ENCODE data around the gene RXFP1.

Gene RXFP1

DNA sequence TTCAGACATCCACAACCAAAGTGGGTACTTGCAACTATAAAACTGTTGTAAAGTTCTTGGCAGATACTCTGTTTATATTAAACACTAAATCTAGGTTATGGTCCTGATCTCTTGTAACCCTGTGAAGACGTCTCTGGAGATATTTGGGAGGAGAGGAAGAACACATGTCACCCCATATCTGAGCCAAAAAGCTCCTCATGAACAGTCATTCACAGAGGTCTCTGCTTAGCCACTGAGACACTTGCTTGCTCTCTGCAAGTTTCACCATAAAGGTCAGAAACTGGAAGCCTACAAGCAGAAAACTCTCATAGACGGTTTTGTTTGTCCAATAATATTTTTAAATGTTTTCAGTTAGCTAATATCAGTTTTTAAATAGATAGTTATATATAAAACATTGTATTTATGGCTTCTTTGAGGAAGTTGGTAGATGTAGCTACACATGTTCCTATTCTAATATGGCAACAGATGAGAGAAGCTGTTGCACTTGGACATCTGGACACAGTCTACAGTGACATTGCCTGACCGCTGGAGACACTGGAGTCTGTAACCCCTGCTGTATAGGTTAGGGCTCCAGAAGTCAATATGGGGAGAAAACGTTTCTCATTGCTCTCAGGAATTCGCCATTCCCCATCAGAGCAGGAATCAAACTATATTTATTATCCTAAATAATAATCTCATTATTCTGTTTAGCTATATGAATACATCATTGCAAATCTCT, 76.4 kb downstream of the RXFP1 start:
- Histone ChIP-seq H3K27ac (ENCODE audit: low read depth, low read length) (no peak overlapping the region), H3K9me3 (ENCODE audit: control insufficient read depth, insufficient read depth, low read length) (no peaks in the 10 kb centered on the region), H3K79me2 (ENCODE audit: control insufficient read depth, low read length) (no peaks in the 10 kb centered on the region), H3K4me3 (ENCODE audit: low read length) (no peak overlapping the region), H3K4me2 (ENCODE audit: low read length) (no peak overlapping the region), H3K36me3 (ENCODE audit: control insufficient read depth, low read length) (no peaks in the 10 kb centered on the region), H4K20me1 (ENCODE audit: control insufficient read depth, insufficient read depth, low read depth, low read length) (no peaks in the 10 kb centered on the region), H3F3A (ENCODE audit: control insufficient read depth, insufficient read depth) (no peaks in the 10 kb centered on the region), H3K9me2 (replicated peaks; ENCODE audit: control insufficient read depth, low read length) (no peaks in the 10 kb centered on the region), H3K27me3 (ENCODE audit: control insufficient read depth, low read length) (no peaks in the 10 kb centered on the region; the same call in 1 of the 2 replicates), H3K4me1 (ENCODE audit: control insufficient read depth, low read length) (no peaks in the 10 kb centered on the region)
- TF ChIP-seq, protein P1, sequence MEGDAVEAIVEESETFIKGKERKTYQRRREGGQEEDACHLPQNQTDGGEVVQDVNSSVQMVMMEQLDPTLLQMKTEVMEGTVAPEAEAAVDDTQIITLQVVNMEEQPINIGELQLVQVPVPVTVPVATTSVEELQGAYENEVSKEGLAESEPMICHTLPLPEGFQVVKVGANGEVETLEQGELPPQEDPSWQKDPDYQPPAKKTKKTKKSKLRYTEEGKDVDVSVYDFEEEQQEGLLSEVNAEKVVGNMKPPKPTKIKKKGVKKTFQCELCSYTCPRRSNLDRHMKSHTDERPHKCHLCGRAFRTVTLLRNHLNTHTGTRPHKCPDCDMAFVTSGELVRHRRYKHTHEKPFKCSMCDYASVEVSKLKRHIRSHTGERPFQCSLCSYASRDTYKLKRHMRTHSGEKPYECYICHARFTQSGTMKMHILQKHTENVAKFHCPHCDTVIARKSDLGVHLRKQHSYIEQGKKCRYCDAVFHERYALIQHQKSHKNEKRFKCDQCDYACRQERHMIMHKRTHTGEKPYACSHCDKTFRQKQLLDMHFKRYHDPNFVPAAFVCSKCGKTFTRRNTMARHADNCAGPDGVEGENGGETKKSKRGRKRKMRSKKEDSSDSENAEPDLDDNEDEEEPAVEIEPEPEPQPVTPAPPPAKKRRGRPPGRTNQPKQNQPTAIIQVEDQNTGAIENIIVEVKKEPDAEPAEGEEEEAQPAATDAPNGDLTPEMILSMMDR (IDR thresholded peaks at IDR 0.05; ENCODE audit: low read depth, low read length, poor library complexity, severe bottlenecking), result no peak

DNA sequence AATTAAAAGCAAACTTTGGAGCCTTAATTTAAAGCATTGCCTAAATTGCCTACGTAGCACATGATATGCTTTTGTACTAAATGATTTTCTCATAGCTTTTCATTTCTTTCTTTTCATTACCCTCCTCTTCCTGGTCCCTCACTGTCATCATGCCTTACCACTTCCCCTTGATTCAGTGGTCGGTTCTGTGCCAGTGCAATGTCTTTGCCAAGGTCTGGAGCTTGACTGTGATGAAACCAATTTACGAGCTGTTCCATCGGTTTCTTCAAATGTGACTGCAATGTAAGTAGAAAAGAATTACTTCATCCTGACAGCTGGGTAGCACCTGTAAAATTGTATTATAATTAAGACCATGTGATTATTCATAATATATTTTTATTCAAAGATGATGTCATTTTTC, 77.5 kb downstream of the RXFP1 start:
- H3K4me1 ChIP-seq (ENCODE audit: control insufficient read depth, low read length), result no peaks in the 10 kb centered on the region
- no peaks in the 10 kb centered on the region for H3K9me3 ChIP-seq (ENCODE audit: control insufficient read depth, insufficient read depth, low read length)
- H3K27ac ChIP-seq (ENCODE audit: low read depth, low read length), result no peak overlapping the region
- no peak overlapping the region for H3K4me3 ChIP-seq (ENCODE audit: low read length)
- H3F3A ChIP-seq (ENCODE audit: control insufficient read depth, insufficient read depth), result no peaks in the 10 kb centered on the region
- TF ChIP-seq EZH2phosphoT487 (IDR thresholded peaks at IDR 0.05; ENCODE audit: borderline replicate concordance, low read length), result no peak
- TF ChIP-seq, protein P1 (IDR thresholded peaks at IDR 0.05; ENCODE audit: low read depth, low read length, poor library complexity, severe bottlenecking), result no peak
- no peaks in the 10 kb centered on the region; the same call in 1 of the 2 replicates for H3K27me3 ChIP-seq (ENCODE audit: control insufficient read depth, low read length)
- no peaks in the 10 kb centered on the region for H3K79me2 ChIP-seq (ENCODE audit: control insufficient read depth, low read length)
- H3K36me3 ChIP-seq (ENCODE audit: control insufficient read depth, low read length), result no peaks in the 10 kb centered on the region
- H3K9me2 ChIP-seq (replicated peaks; ENCODE audit: control insufficient read depth, low read length), result no peaks in the 10 kb centered on the region
- H3K4me2 ChIP-seq (ENCODE audit: low read length), result no peak overlapping the region
- no peaks in the 10 kb centered on the region for H4K20me1 ChIP-seq (ENCODE audit: control insufficient read depth, insufficient read depth, low read depth, low read length)

DNA sequence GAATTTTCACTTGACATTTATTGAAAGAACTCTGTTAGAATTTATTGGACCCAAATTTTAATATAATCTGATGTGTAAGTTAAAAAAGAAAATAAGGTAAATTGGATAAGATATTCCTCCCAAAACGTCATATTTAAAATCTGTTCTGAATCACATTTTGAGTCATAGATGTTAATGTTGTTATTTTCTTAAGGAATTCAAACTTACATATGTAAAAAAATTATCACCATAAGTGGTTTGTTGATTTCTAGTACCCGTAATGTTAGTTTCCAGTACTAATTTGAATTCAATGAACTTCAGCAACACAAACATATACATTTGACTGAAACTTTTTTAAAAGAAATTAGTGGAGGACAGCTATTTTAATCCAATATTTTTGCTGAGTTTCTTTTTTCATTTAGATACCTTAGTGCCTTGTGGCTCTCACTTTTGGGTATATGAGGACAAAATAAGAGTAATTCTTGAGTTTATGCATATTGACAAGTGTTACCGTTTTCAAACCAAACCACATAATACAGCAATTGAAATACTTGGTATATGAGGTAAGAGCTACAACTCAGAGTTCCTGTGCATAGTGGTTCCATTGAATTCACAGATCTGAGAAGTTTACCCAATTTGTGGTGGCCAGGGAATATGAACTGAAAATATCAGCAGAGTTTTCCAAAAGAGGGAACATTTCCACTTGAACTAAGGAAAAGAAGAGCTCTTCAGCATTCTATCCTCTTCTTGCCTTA, 78.2 kb downstream of the RXFP1 start:
- Histone ChIP-seq H3K4me1 (ENCODE audit: control insufficient read depth, low read length) (no peaks in the 10 kb centered on the region), H3F3A (ENCODE audit: control insufficient read depth, insufficient read depth) (no peaks in the 10 kb centered on the region), H3K79me2 (ENCODE audit: control insufficient read depth, low read length) (no peaks in the 10 kb centered on the region), H3K27ac (ENCODE audit: low read depth, low read length) (no peak overlapping the region), H3K36me3 (ENCODE audit: control insufficient read depth, low read length) (no peaks in the 10 kb centered on the region), H4K20me1 (ENCODE audit: control insufficient read depth, insufficient read depth, low read depth, low read length) (no peaks in the 10 kb centered on the region), H3K4me3 (ENCODE audit: low read length) (no peak overlapping the region), H3K27me3 (ENCODE audit: control insufficient read depth, low read length) (no peaks in the 10 kb centered on the region; the same call in 1 of the 2 replicates), H3K4me2 (ENCODE audit: low read length) (no peak overlapping the region), H3K9me3 (ENCODE audit: control insufficient read depth, insufficient read depth, low read length) (no peaks in the 10 kb centered on the region), H3K9me2 (replicated peaks; ENCODE audit: control insufficient read depth, low read length) (no peaks in the 10 kb centered on the region)
- no peak for TF ChIP-seq EZH2phosphoT487 (IDR thresholded peaks at IDR 0.05; ENCODE audit: borderline replicate concordance, low read length)
- TF ChIP-seq, protein P1 (IDR thresholded peaks at IDR 0.05; ENCODE audit: low read depth, low read length, poor library complexity, severe bottlenecking), result no peak

All from DOHH2 (cell line).